Right lobe of liver (tissue), 6 donors: ENCODE data around the gene CACNA2D1. TPM values are rescaled to one million over a fixed set of nuclear protein-coding genes. Genes with fewer than 3 reads are reported as not detected.

Experiments
- ATAC-seq, 4 donors: fragments of 200-7000 bp; cut with Tn5 transposase; one replicate each; pipeline ENCODE4 v1.9.1; 2020; ENCODE audit warnings: mild to moderate bottlenecking in 4 of 4, moderate library complexity in 4 of 4
- DNase-seq, 3 donors: peaks; one replicate each; pipeline ENCODE4 v3.0.0-alpha.2; 2020
- H3K27ac ChIP-seq, 3 donors: fragments of 200-600 bp; one replicate each; pipeline ENCODE4 v1.8.0; 2022
- H3K27me3 ChIP-seq, 2 donors: fragments of 200-600 bp; one replicate each; pipeline ENCODE4 v1.8.0; 2022
- H3K36me3 ChIP-seq, 4 donors: fragments of 200-600 bp; sonication (generic) in 1 of 4; one replicate each; pipeline versions ENCODE4 v1.5.1 to v1.8.0; 2017 to 2022; ENCODE audit warnings: control low read depth in 1 of 4
- H3K4me1 ChIP-seq, 4 donors: fragments of 200-600 bp; sonication (generic) in 1 of 4; one replicate each; pipeline versions ENCODE4 v1.5.1 to v1.8.0; 2017 to 2022; ENCODE audit warnings: control low read depth in 1 of 4
- H3K4me3 ChIP-seq, 3 donors: fragments of 200-600 bp; one replicate each; pipeline ENCODE4 v1.8.0; 2022
- H3K9me3 ChIP-seq, 4 donors: fragments of 200-600 bp; sonication (generic) in 1 of 4; one replicate each; pipeline versions ENCODE4 v1.5.1 to v1.8.0; 2017 to 2022; ENCODE audit warnings: control low read depth in 1 of 4
- CTCF ChIP-seq, 4 donors: fragments of 200-600 bp in 3 of 4; fragments of 450-650 bp in 1 of 4; IDR thresholded peaks; one replicate each; pipeline versions ENCODE4 v1.5.1 to v1.8.0; 2016 to 2022; ENCODE audit warnings: antibody characterized with exemption in 4 of 4, mild to moderate bottlenecking in 2 of 4
- POLR2A ChIP-seq: fragments of 450-650 bp; IDR thresholded peaks from one replicate; pipeline ENCODE4 v1.6.1; 2017; ENCODE audit warnings: antibody characterized with exemption, mild to moderate bottlenecking
- WGBS: methylation state at CpG from one replicate; pipeline ENCODE4 v1.1.6; 2018; ENCODE audit warnings: low coverage, low lambda C conversion rate; ENCODE audit not compliant: insufficient coverage; ENCODE audit errors: missing lambda C conversion rate; 5-methylcytosine and 5-hydroxymethylcytosine counted together
- intact Hi-C, 2 donors: fragments of 100-400 bp; cut with DNase I; formaldehyde crosslinking; loops; one replicate each; pipeline versions ENCODE4 v1.11.2 to v1.14.1; 2022
- total RNA-seq, 6 experiments: library from RNA; depleted of rRNA in 2 of 6; stranded (reverse); fragments of >200 nt in 2 of 6; fragmentation: NEBNext Ultra II Directional in 3 of 6; extraction: Animal tissue kit (Norgen Biotek cat#: 25700) in 3 of 6; gene quantifications; one replicate each; pipeline versions ENCODE4 v1.1.0 to v1.2.4, GENCODE V29; 2016 to 2023
- donor health status: DM: no; HTN: yes; CAD: no.
- donor health status: DM: no; HTN: no; CAD: no.
- donor health status: DM: no; HTN: no; CAD: no.
- donor health status: DM: no; HTN: yes; CAD: no.
- donor health status: DM: no; HTN: yes; CAD: no.

Gene CACNA2D1
- total RNA-seq, 6 experiments from 2014 or later = 1.3 to 6.0 (median 2.2) TPM

- intact Hi-C loops = no loop called here
- H3K4me3 ChIP-seq = no peak overlapping the region
- H3K4me1 ChIP-seq = no peaks in the 10 kb centered on the region
- H3K27me3 ChIP-seq = no peaks in the 10 kb centered on the region
- no peaks in the 10 kb centered on the region for H3K9me3 ChIP-seq
- no peak for ATAC-seq
- H3K27ac ChIP-seq = no peak overlapping the region
- DNase-seq = no peak
- TF ChIP-seq CTCF (IDR thresholded peaks at IDR 0.05) = no peak
- H3K36me3 ChIP-seq = no peaks in the 10 kb centered on the region
Observed at GRCh38 chr7:82331234-82331633, 112.3 kb downstream of the CACNA2D1 start.

- Histone ChIP-seq H3K4me1 (no peaks in the 10 kb centered on the region), H3K9me3 (no peaks in the 10 kb centered on the region), H3K36me3 (no peaks in the 10 kb centered on the region), H3K4me3 (no peak overlapping the region), H3K27ac (no peak overlapping the region), H3K27me3 (no peaks in the 10 kb centered on the region)
- intact Hi-C loops = no loop called here
- DNase-seq = no peak
- TF ChIP-seq CTCF (IDR thresholded peaks at IDR 0.05) = no peak
- no peak for TF ChIP-seq POLR2A
- WGBS = 39% methylated on average over 2 of the region's 2 CpGs
- no peak for ATAC-seq
Observed at GRCh38 chr7:82330706-82331215, 112.8 kb downstream of the CACNA2D1 start.

DNA sequence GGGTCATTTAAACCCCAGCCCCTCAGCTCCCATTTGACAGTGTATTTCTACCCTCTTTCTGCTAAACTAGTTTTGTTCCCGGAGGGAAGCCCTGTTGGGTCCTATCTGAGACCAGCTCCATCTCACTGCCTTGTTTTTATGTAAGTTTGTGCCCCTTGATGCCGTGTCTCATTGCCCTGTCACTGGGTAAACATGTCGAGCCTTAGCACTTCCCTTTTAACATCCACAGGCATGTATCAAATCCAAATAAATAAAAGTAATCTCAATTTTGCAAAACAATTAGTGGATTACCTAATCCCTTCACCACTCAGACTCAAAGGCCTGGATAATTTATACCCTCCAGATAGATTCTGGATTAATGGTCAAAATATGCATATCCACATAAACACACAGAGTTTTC, 115.7 kb downstream of the CACNA2D1 start:
- no peaks in the 10 kb centered on the region for H3K4me1 ChIP-seq
- intact Hi-C loops = no loop called here
- H3K9me3 ChIP-seq = no peaks in the 10 kb centered on the region
- H3K4me3 ChIP-seq = no peak overlapping the region
- WGBS = 38% methylated on average over 3 of the region's 3 CpGs
- H3K36me3 ChIP-seq = no peaks in the 10 kb centered on the region
- TF ChIP-seq CTCF (IDR thresholded peaks at IDR 0.05) (no peak), POLR2A (no peak)
- H3K27me3 ChIP-seq = no peaks in the 10 kb centered on the region
- ATAC-seq (no peak), DNase-seq (no peak)
- no peak overlapping the region for H3K27ac ChIP-seq

DNA sequence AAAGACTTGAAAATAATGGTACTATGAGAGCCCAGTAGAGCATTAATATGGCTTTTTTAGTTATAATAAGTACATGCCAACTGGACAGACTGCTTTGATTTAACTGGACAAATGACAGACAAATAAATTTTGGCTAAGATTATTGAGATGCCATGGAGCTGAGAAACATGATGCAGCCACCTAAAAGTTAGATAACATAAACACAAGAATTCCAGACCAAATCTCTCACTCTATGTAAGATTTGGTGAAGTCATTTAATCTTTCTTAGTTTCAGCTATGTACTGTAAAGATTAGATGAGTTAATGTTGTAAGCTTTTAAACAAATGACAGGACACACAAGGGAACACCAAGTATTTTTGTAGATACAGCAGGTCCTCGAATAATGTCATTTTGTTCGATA, 118.2 kb downstream of the CACNA2D1 start:
- H3K27me3 ChIP-seq = no peaks in the 10 kb centered on the region
- intact Hi-C loops = no loop called here
- no peak for DNase-seq
- H3K9me3 ChIP-seq = no peaks in the 10 kb centered on the region
- TF ChIP-seq POLR2A (no peak), CTCF (IDR thresholded peaks at IDR 0.05) (no peak)
- 59% methylated on average over 2 of the region's 2 CpGs for WGBS
- H3K4me3 ChIP-seq = no peak overlapping the region
- H3K36me3 ChIP-seq = no peaks in the 10 kb centered on the region
- H3K27ac ChIP-seq = no peak overlapping the region
- no peaks in the 10 kb centered on the region for H3K4me1 ChIP-seq
- no peak for ATAC-seq

- DNase-seq (no peak), ATAC-seq (no peak)
- Histone ChIP-seq H3K4me1 (no peaks in the 10 kb centered on the region), H3K9me3 (no peaks in the 10 kb centered on the region), H3K27ac (no peak overlapping the region), H3K36me3 (no peaks in the 10 kb centered on the region), H3K4me3 (no peak overlapping the region), H3K27me3 (no peaks in the 10 kb centered on the region)
- 65% methylated on average over 4 of the region's 4 CpGs for WGBS
- intact Hi-C loops = no loop called here
- TF ChIP-seq POLR2A (no peak), CTCF (IDR thresholded peaks at IDR 0.05) (no peak)
Observed at GRCh38 chr7:82323806-82324205, 119.8 kb downstream of the CACNA2D1 start.
